Vagina (tissue), 2 donors: ENCODE results near the gene CARM1. TPM values are rescaled to one million over a fixed set of nuclear protein-coding genes. Genes with fewer than 3 reads are reported as not detected.
A peak's percentile ranks its signal among the peaks of the same experiment; 100 is the strongest.

Experiments
- DNase-seq, 2 donors: peaks; one replicate each; pipeline ENCODE4 v3.0.0-alpha.2; 2017; ENCODE audit errors: extremely low spot score in 2 of 2
- H3K27ac ChIP-seq: fragments of 200-600 bp; sonication (generic); one replicate; pipeline ENCODE4 v1.5.1; 2019
- H3K27me3 ChIP-seq: fragments of 200-600 bp; sonication (generic); one replicate; pipeline ENCODE4 v1.5.1; 2019
- H3K36me3 ChIP-seq, 2 donors: fragments of 200-600 bp; sonication (generic); one replicate each; pipeline ENCODE4 v1.5.1; 2017 to 2019
- H3K4me1 ChIP-seq: fragments of 200-600 bp; sonication (generic); one replicate; pipeline ENCODE4 v1.5.1; 2019
- H3K4me3 ChIP-seq, 2 donors: fragments of 200-600 bp; sonication (generic); 1 replicate in 1 of 2; 2 replicates in 1 of 2; pipeline ENCODE4 v1.5.1; 2016 to 2019
- H3K9me3 ChIP-seq: fragments of 200-600 bp; sonication (generic); one replicate; pipeline ENCODE4 v1.5.1; 2019
- CTCF ChIP-seq, 3 experiments: fragments of 450-650 bp in 2 of 3; fragments of 200-600 bp in 1 of 3; sonication (generic) in 1 of 3; IDR thresholded peaks; one replicate each; pipeline ENCODE4 v1.5.1; 2017 to 2019; ENCODE audit warnings: antibody characterized with exemption in 3 of 3, mild to moderate bottlenecking in 2 of 3, moderate library complexity in 2 of 3
- POLR2A ChIP-seq, 2 donors: fragments of 450-650 bp; IDR thresholded peaks; one replicate each; pipeline ENCODE4 v1.6.1; 2017; ENCODE audit warnings: antibody characterized with exemption in 2 of 2, mild to moderate bottlenecking in 2 of 2, moderate library complexity in 2 of 2
- POLR2AphosphoS5 ChIP-seq, 2 donors: sonication (generic); formaldehyde crosslinking; IDR thresholded peaks; one replicate each; pipeline ENCODE4 v1.9.0; 2017; ENCODE audit warnings: antibody characterized with exemption in 2 of 2, mild to moderate bottlenecking in 2 of 2, low read depth in 1 of 2; ENCODE audit not compliant: insufficient read depth in 1 of 2
- intact Hi-C: fragments of 100-400 bp; cut with DNase I; formaldehyde crosslinking; loops from one replicate; pipeline ENCODE4 v1.15.1; 2023
- total RNA-seq: library from RNA; depleted of rRNA; stranded (reverse); fragments of >200 nt; gene quantifications from one replicate; pipeline ENCODE4 v1.2.3, GENCODE V29; 2016

CARM1 gene
- total RNA-seq, 1 donor from 2014 or later: 28.2 TPM

GRCh38 chr19:10861103-10861651 is 10.2 kb upstream of the CARM1 start:
- DNase-seq: no peak
- Histone ChIP-seq H3K4me3 (no peak overlapping the region), H3K36me3 (no peaks in the 10 kb centered on the region), H3K4me1 (peaks cover 9% of the 10 kb centered on the region), H3K27ac (no peak overlapping the region), H3K27me3 (no peaks in the 10 kb centered on the region), H3K9me3 (no peaks in the 10 kb centered on the region)
- intact Hi-C loops: loop anchor here (5.0 kb wide), 1 partner anchor 144 kb away; the partner anchor contains the start of gene DNM2
- TF ChIP-seq POLR2A (IDR thresholded peaks at IDR 0.05): no peak
- no peak for TF ChIP-seq POLR2AphosphoS5 (IDR thresholded peaks at IDR 0.05; ENCODE audit: insufficient read depth in 1 of 2, low read depth in 1 of 2)
- no peak for TF ChIP-seq CTCF (IDR thresholded peaks at IDR 0.05)

GRCh38 chr19:10862561-10863106 is 8.7 kb upstream of the CARM1 start:
- Histone ChIP-seq H3K4me3 (no peak overlapping the region), H3K4me1 (peaks cover 9% of the 10 kb centered on the region), H3K27ac (peak overlapping the region; percentile 72), H3K9me3 (no peaks in the 10 kb centered on the region), H3K36me3 (no peaks in the 10 kb centered on the region), H3K27me3 (no peaks in the 10 kb centered on the region)
- no peak for DNase-seq
- intact Hi-C loops: loop anchor here (5.0 kb wide), 1 partner anchor 145 kb away; the partner anchor contains the start of gene DNM2
- TF ChIP-seq POLR2A (IDR thresholded peaks at IDR 0.05): no peak
- no peak for TF ChIP-seq POLR2AphosphoS5 (IDR thresholded peaks at IDR 0.05; ENCODE audit: insufficient read depth in 1 of 2, low read depth in 1 of 2)
- TF ChIP-seq CTCF (IDR thresholded peaks at IDR 0.05): no peak

GRCh38 chr19:10863107-10863717 is 8.1 kb upstream of the CARM1 start:
- no peaks in the 10 kb centered on the region for H3K27me3 ChIP-seq
- no peaks in the 10 kb centered on the region for H3K9me3 ChIP-seq
- TF ChIP-seq POLR2A (IDR thresholded peaks at IDR 0.05) (no peak), POLR2AphosphoS5 (IDR thresholded peaks at IDR 0.05; ENCODE audit: insufficient read depth in 1 of 2, low read depth in 1 of 2) (peak in 1 of 2 donors; percentile 46)
- peak overlapping the region; percentile 72 for H3K27ac ChIP-seq
- H3K4me1 ChIP-seq: peaks cover 9% of the 10 kb centered on the region
- H3K4me3 ChIP-seq: no peak overlapping the region
- DNase-seq: no peak
- no peaks in the 10 kb centered on the region for H3K36me3 ChIP-seq
- intact Hi-C loops: loop anchor here (5.0 kb wide), 1 partner anchor 146 kb away; the partner anchor contains the start of gene DNM2

GRCh38 chr19:10864538-10864899 is 6.8 kb upstream of the CARM1 start:
- H3K36me3 ChIP-seq: no peaks in the 10 kb centered on the region
- TF ChIP-seq POLR2AphosphoS5 (IDR thresholded peaks at IDR 0.05; ENCODE audit: insufficient read depth in 1 of 2, low read depth in 1 of 2) (peak in 1 of 2 donors; percentile 62), CTCF (IDR thresholded peaks at IDR 0.05) (peak; percentile 75 to 87 (median 84)), POLR2A (IDR thresholded peaks at IDR 0.05) (no peak)
- DNase-seq: no peak
- peaks cover 9% of the 10 kb centered on the region for H3K4me1 ChIP-seq
- intact Hi-C loops: loop anchor here (5.0 kb wide), 1 partner anchor 147 kb away; the partner anchor contains the start of gene DNM2
- H3K4me3 ChIP-seq: no peak overlapping the region
- no peaks in the 10 kb centered on the region for H3K27me3 ChIP-seq
- no peaks in the 10 kb centered on the region for H3K9me3 ChIP-seq
- peak overlapping the region; percentile 72 for H3K27ac ChIP-seq

- no peaks in the 10 kb centered on the region for H3K36me3 ChIP-seq
- no peaks in the 10 kb centered on the region for H3K27me3 ChIP-seq
- no peaks in the 10 kb centered on the region for H3K9me3 ChIP-seq
- no peak for TF ChIP-seq POLR2A (IDR thresholded peaks at IDR 0.05)
- TF ChIP-seq POLR2AphosphoS5 (IDR thresholded peaks at IDR 0.05; ENCODE audit: insufficient read depth in 1 of 2, low read depth in 1 of 2): no peak
- TF ChIP-seq CTCF (IDR thresholded peaks at IDR 0.05): no peak
- peaks cover 9% of the 10 kb centered on the region for H3K4me1 ChIP-seq
- no peak for DNase-seq
- H3K27ac ChIP-seq: no peak overlapping the region
- intact Hi-C loops: no loop called here
- no peak overlapping the region for H3K4me3 ChIP-seq
Measured at GRCh38 chr19:10866495-10866894, 4.9 kb upstream of the CARM1 start.
